DMS79 (cell line): ENCODE data around the gene SLC25A47.
"Not testable (repeated sequence)": the region's sequence is repeated elsewhere in the genome, so short reads cannot be mapped to it uniquely, and the experiment has no call there.

Experiments used
- DNase-seq: peaks from one replicate; lab custom pipeline; 2025; lab: John Stamatoyannopoulos, UW

SLC25A47 gene

GRCh38 chr14:100327128-100327527, 4.0 kb downstream of the SLC25A47 start:
- no peak for DNase-seq

- no peak for DNase-seq
These were observed 5.5 kb downstream of the SLC25A47 start for GRCh38 chr14:100328495-100329163.

GRCh38 chr14:100329233-100330006, 6.3 kb downstream of the SLC25A47 start:
- DNase-seq: no peak

- no peak for DNase-seq
These were observed 6.8 kb downstream of the SLC25A47 start for GRCh38 chr14:100330007-100330344.

- DNase-seq: no peak
These were observed 7.3 kb downstream of the SLC25A47 start for GRCh38 chr14:100330388-100330931.

GRCh38 chr14:100332071-100332639, 9.0 kb downstream of the SLC25A47 start:
- DNase-seq: no peak

- peak; percentile 88 for DNase-seq
These were observed 9.7 kb downstream of the SLC25A47 start for GRCh38 chr14:100332797-100333196.

- no peak for DNase-seq
These were observed 10.2 kb downstream of the SLC25A47 start for GRCh38 chr14:100333311-100333710.

- DNase-seq: no peak
These were observed 10.7 kb downstream of the SLC25A47 start for GRCh38 chr14:100333827-100334226.

GRCh38 chr14:100334904-100335303, 11.8 kb downstream of the SLC25A47 start:
- DNase-seq: no peak

- no peak for DNase-seq
These were observed 13.7 kb downstream of the SLC25A47 start for GRCh38 chr14:100336618-100337530.

GRCh38 chr14:100339766-100340422, 16.8 kb downstream of the SLC25A47 start:
- no peak for DNase-seq

- DNase-seq: no peak
These were observed 17.3 kb downstream of the SLC25A47 start for GRCh38 chr14:100340423-100340813.

- no peak for DNase-seq
These were observed 18.3 kb downstream of the SLC25A47 start for GRCh38 chr14:100341301-100342031.

GRCh38 chr14:100342195-100342594, 19.1 kb downstream of the SLC25A47 start:
- no peak for DNase-seq

- DNase-seq: not testable (repeated sequence)
These were observed 19.7 kb downstream of the SLC25A47 start for GRCh38 chr14:100342826-100343225.

GRCh38 chr14:100344657-100345056, 21.5 kb downstream of the SLC25A47 start:
- DNase-seq: not testable (repeated sequence)

GRCh38 chr14:100345711-100346110, 22.6 kb downstream of the SLC25A47 start:
- DNase-seq: no peak

GRCh38 chr14:100346306-100347091, 23.4 kb downstream of the SLC25A47 start:
- no peak for DNase-seq

GRCh38 chr14:100348253-100348729, 25.2 kb downstream of the SLC25A47 start:
- DNase-seq: no peak
